Measurements from ENCODE around the gene DLGAP5.

DNA sequence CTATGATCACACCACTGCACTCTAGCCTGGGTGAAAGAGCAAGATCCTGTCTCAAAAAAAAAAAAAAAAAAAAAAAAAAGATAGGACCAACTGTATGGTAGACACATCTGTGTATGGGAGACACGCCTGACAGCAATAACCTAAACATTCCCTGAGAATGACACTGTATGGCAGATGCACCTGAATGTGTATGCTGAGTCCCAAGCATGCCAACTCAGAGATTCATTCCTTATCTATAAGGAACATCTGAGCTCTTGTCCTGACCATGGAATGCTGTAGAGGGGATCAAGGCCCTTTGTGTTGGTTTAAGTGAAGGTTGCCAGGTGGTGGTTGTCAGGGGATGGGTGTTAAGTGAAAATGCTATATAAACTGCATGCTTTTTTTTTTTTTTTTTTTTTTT, 81.5 kb downstream of the DLGAP5 start:
- TF ChIP-seq, protein P1, sequence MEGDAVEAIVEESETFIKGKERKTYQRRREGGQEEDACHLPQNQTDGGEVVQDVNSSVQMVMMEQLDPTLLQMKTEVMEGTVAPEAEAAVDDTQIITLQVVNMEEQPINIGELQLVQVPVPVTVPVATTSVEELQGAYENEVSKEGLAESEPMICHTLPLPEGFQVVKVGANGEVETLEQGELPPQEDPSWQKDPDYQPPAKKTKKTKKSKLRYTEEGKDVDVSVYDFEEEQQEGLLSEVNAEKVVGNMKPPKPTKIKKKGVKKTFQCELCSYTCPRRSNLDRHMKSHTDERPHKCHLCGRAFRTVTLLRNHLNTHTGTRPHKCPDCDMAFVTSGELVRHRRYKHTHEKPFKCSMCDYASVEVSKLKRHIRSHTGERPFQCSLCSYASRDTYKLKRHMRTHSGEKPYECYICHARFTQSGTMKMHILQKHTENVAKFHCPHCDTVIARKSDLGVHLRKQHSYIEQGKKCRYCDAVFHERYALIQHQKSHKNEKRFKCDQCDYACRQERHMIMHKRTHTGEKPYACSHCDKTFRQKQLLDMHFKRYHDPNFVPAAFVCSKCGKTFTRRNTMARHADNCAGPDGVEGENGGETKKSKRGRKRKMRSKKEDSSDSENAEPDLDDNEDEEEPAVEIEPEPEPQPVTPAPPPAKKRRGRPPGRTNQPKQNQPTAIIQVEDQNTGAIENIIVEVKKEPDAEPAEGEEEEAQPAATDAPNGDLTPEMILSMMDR (IDR thresholded peaks at IDR 0.05; ENCODE audit: low read depth, low read length): no peak
- no peak for TF ChIP-seq POLR2A (IDR thresholded peaks at IDR 0.05; ENCODE audit: extremely low read depth, insufficient read length)
